ENCODE data around the gene SLC15A4.

Gene SLC15A4

DNA sequence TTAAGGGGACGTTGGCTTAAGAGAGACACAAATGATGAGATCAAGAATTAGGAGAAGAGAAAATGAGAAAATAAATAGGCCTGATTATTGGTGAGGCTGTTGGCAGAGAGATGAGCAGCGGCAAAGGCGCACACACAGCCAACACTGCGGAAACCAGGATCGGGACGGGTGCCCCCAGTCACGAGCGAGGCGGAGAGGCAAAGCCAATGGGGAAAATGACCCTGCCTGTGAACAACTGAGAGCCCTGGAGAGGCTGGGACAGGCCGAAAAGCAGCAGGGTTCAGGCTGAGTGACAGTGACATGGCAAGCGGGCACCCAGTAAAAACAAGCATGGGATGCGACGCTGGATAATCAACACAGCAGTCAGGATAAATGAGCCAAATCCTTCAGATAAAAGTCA lies 21.0 kb downstream of the SLC15A4 start:
- no peaks in the 10 kb centered on the region for H3K36me3 ChIP-seq (ENCODE audit: insufficient read depth)
- H4K20me1 ChIP-seq (ENCODE audit: insufficient read depth) = no peaks in the 10 kb centered on the region
- H3K4me1 ChIP-seq (ENCODE audit: low read depth, poor library complexity, severe bottlenecking) = no peaks in the 10 kb centered on the region
- H3K9ac ChIP-seq = no peak overlapping the region
- no peaks in the 10 kb centered on the region for H3K79me2 ChIP-seq (ENCODE audit: insufficient read depth, low read depth)
- no peak overlapping the region for H3K4me3 ChIP-seq (IDR thresholded peaks at IDR 0.05; ENCODE audit: insufficient read depth, low read depth, low read length)
- no peak overlapping the region for H3K4me2 ChIP-seq
- no peaks in the 10 kb centered on the region for H3K27me3 ChIP-seq (ENCODE audit: insufficient read depth, low read depth)
- H2AFZ ChIP-seq (ENCODE audit: low read depth) = no peak overlapping the region
- TF ChIP-seq, protein P1, sequence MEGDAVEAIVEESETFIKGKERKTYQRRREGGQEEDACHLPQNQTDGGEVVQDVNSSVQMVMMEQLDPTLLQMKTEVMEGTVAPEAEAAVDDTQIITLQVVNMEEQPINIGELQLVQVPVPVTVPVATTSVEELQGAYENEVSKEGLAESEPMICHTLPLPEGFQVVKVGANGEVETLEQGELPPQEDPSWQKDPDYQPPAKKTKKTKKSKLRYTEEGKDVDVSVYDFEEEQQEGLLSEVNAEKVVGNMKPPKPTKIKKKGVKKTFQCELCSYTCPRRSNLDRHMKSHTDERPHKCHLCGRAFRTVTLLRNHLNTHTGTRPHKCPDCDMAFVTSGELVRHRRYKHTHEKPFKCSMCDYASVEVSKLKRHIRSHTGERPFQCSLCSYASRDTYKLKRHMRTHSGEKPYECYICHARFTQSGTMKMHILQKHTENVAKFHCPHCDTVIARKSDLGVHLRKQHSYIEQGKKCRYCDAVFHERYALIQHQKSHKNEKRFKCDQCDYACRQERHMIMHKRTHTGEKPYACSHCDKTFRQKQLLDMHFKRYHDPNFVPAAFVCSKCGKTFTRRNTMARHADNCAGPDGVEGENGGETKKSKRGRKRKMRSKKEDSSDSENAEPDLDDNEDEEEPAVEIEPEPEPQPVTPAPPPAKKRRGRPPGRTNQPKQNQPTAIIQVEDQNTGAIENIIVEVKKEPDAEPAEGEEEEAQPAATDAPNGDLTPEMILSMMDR (conservative IDR thresholded peaks at IDR 0.05; ENCODE audit: low read depth, low read length) = no peak
- no peak overlapping the region for H3K27ac ChIP-seq

DNA sequence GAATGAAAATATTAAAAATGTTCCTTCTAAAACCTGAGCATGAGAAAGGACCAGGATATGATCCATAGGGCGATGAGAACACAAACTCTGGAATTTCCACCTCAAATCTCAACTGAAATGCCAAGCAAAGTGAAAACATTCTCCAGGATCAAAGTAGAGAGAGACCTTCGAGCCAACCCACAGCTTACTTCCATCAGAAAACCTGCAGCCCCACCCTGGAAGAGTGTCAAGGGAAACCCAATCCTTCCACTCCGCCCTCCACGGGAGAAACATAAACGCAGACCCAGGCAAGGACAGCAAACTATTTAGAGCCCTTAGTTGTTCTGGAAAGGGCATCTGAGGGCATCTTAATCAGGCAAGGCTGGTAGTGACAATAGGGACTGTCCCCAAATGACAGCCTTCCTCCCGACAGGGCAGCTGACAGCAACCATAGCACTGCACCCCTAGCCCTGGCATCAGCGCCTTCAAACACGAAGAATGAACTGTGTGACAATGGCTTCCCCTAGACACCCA lies 21.8 kb downstream of the SLC15A4 start:
- H3K4me3 ChIP-seq (IDR thresholded peaks at IDR 0.05; ENCODE audit: insufficient read depth, low read depth, low read length) = no peak overlapping the region
- H3K9ac ChIP-seq = no peak overlapping the region
- H3K27ac ChIP-seq = no peak overlapping the region
- H3K36me3 ChIP-seq (ENCODE audit: insufficient read depth) = no peaks in the 10 kb centered on the region
- TF ChIP-seq, protein P1 (conservative IDR thresholded peaks at IDR 0.05; ENCODE audit: low read depth, low read length) = no peak
- H3K4me2 ChIP-seq = no peak overlapping the region
- no peaks in the 10 kb centered on the region for H3K79me2 ChIP-seq (ENCODE audit: insufficient read depth, low read depth)
- H3K27me3 ChIP-seq (ENCODE audit: insufficient read depth, low read depth) = no peaks in the 10 kb centered on the region
- no peak overlapping the region for H2AFZ ChIP-seq (ENCODE audit: low read depth)
- no peaks in the 10 kb centered on the region for H3K4me1 ChIP-seq (ENCODE audit: low read depth, poor library complexity, severe bottlenecking)
- no peaks in the 10 kb centered on the region for H4K20me1 ChIP-seq (ENCODE audit: insufficient read depth)

DNA sequence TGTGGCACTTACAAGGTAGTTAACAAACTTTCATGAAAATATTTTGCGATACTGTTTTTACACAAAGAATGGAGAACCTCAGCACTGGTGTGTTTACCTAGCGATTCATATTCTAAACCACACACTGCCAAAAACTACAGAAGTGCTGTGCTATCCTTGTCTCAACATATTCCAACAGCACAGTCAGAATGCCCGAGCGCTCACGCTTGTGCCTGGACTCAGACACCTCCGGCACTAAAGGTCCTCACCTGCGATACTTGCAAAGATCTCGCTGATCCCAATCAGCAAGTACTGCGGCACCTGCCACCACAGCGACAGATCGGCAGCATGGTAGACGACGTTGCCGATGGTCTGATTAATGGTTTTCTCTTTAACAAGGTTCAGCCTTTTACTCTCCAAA lies 23.2 kb downstream of the SLC15A4 start:
- Histone ChIP-seq H3K27me3 (ENCODE audit: insufficient read depth, low read depth) (no peaks in the 10 kb centered on the region), H3K36me3 (ENCODE audit: insufficient read depth) (no peaks in the 10 kb centered on the region), H4K20me1 (ENCODE audit: insufficient read depth) (no peaks in the 10 kb centered on the region), H3K4me1 (ENCODE audit: low read depth, poor library complexity, severe bottlenecking) (no peaks in the 10 kb centered on the region), H2AFZ (ENCODE audit: low read depth) (no peak overlapping the region), H3K4me2 (no peak overlapping the region), H3K79me2 (ENCODE audit: insufficient read depth, low read depth) (no peaks in the 10 kb centered on the region), H3K4me3 (IDR thresholded peaks at IDR 0.05; ENCODE audit: insufficient read depth, low read depth, low read length) (no peak overlapping the region), H3K27ac (no peak overlapping the region), H3K9ac (no peak overlapping the region)
- TF ChIP-seq, protein P1 (conservative IDR thresholded peaks at IDR 0.05; ENCODE audit: low read depth, low read length) = no peak

DNA sequence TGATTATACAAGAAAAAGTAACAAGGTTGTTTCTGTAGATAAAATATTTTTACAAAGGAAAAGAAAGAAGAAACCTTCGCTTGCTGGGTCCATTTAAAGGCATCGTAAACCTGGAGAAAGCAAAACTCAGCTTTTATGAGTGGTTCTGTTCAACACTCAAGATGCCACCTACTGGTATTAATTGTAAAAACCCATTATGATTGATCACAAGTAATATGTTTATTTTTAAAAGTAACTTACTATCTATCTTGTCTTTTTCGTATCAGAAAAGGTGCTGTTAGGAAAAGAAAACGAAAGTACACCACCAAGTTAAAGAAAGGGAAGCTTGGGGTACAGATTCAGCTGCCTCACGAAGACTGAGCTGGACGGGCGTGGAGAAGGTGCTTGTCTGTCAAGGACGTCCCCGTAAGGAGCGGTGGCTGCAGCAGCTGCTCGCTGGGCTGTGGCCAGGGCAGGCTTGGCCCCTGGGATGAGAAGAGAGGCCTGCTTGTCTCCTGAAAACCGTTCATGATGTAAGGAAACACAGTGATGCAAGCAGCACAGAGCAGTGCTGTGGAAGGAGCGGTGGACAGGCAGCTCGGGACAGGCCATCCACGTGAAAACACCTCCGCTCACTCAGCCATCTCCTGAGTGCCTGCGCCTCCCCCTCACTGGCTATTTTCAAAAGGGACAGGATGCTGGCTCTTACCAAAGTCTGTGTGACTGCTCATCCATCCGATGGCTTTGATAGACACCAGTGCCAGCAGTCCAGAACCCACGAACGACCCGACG lies 25.0 kb downstream of the SLC15A4 start:
- Histone ChIP-seq H4K20me1 (ENCODE audit: insufficient read depth) (no peaks in the 10 kb centered on the region), H3K4me2 (no peak overlapping the region), H3K79me2 (ENCODE audit: insufficient read depth, low read depth) (no peaks in the 10 kb centered on the region), H3K27me3 (ENCODE audit: insufficient read depth, low read depth) (no peaks in the 10 kb centered on the region), H3K4me1 (ENCODE audit: low read depth, poor library complexity, severe bottlenecking) (no peaks in the 10 kb centered on the region), H3K27ac (no peak overlapping the region), H2AFZ (ENCODE audit: low read depth) (no peak overlapping the region), H3K4me3 (IDR thresholded peaks at IDR 0.05; ENCODE audit: insufficient read depth, low read depth, low read length) (no peak overlapping the region), H3K36me3 (ENCODE audit: insufficient read depth) (no peaks in the 10 kb centered on the region), H3K9ac (no peak overlapping the region)
- TF ChIP-seq, protein P1 (conservative IDR thresholded peaks at IDR 0.05; ENCODE audit: low read depth, low read length) = no peak; the same call in 1 of the 2 replicates
